Hepatocyte (in vitro differentiated cells): ENCODE data around the gene FRG2C. TPM values are rescaled to one million over a fixed set of nuclear protein-coding genes. Genes with fewer than 3 reads are reported as not detected.
"Not testable (repeated sequence)": the region's sequence is repeated elsewhere in the genome, so short reads cannot be mapped to it uniquely, and the experiment has no call there.

Experiments used
- DNase-seq: peaks from one replicate; pipeline ENCODE4 v3.0.0-alpha.2; 2016; ENCODE audit warnings: low spot score
- H2AFZ ChIP-seq: fragments of 200-600 bp; sonication (generic); 2 replicates; pipeline ENCODE4 v1.6.0; 2016; ENCODE audit warnings: antibody characterized with exemption, mild to moderate bottlenecking
- H3K27ac ChIP-seq: fragments of 200-600 bp; sonication (generic); 2 replicates; pipeline ENCODE4 v1.5.1; 2016; ENCODE audit warnings: mild to moderate bottlenecking
- H3K27me3 ChIP-seq: fragments of 200-600 bp; sonication (generic); 2 replicates; pipeline ENCODE4 v1.6.1; 2016
- H3K36me3 ChIP-seq: fragments of 200-600 bp; sonication (generic); replicated peaks from 2 replicates; pipeline ENCODE4 v1.5.1; 2016; ENCODE audit warnings: low read depth; ENCODE audit not compliant: insufficient read depth
- H3K4me1 ChIP-seq: fragments of 200-600 bp; sonication (generic); 2 replicates; pipeline ENCODE4 v1.5.1; 2016; ENCODE audit warnings: mild to moderate bottlenecking, moderate library complexity; ENCODE audit not compliant: insufficient read depth
- H3K4me2 ChIP-seq: fragments of 200-600 bp; sonication (generic); 2 replicates; pipeline ENCODE4 v1.6.0; 2016
- H3K4me3 ChIP-seq: fragments of 200-600 bp; sonication (generic); 2 replicates; pipeline ENCODE4 v1.5.1; 2016; ENCODE audit warnings: mild to moderate bottlenecking
- H3K79me2 ChIP-seq: fragments of 200-600 bp; sonication (generic); 2 replicates; pipeline ENCODE4 v1.6.0; 2017; ENCODE audit warnings: mild to moderate bottlenecking
- H3K9me2 ChIP-seq: fragments of 200-600 bp; sonication (generic); replicated peaks from 2 replicates; pipeline ENCODE4 v1.6.0; 2017; ENCODE audit warnings: mild to moderate bottlenecking; ENCODE audit not compliant: insufficient read depth
- H3K9me3 ChIP-seq: fragments of 200-600 bp; sonication (generic); 2 replicates; pipeline ENCODE4 v1.5.1; 2016; ENCODE audit warnings: low read depth, mild to moderate bottlenecking
- H4K20me1 ChIP-seq: fragments of 200-600 bp; sonication (generic); 2 replicates; pipeline ENCODE4 v1.6.0; 2016; ENCODE audit warnings: mild to moderate bottlenecking; ENCODE audit not compliant: insufficient read depth, poor library complexity, severe bottlenecking
- CTCF ChIP-seq: fragments of 200-600 bp; sonication (generic); IDR thresholded peaks from 2 replicates; pipeline ENCODE4 v1.5.1; 2016; ENCODE audit warnings: antibody characterized with exemption, mild to moderate bottlenecking; ENCODE audit not compliant: poor library complexity
- EZH2 ChIP-seq: fragments of 200-600 bp; sonication (generic); IDR thresholded peaks from 2 replicates; pipeline ENCODE4 v1.6.1; 2016; ENCODE audit warnings: antibody characterized with exemption, mild to moderate bottlenecking, borderline replicate concordance
- EZH2phosphoT487 ChIP-seq: fragments of 200-600 bp; sonication (generic); IDR thresholded peaks from one replicate; pipeline ENCODE4 v1.6.1; 2018; ENCODE audit warnings: antibody characterized with exemption, mild to moderate bottlenecking, low read depth, moderate library complexity; ENCODE audit not compliant: unreplicated experiment, severe bottlenecking
- WGBS: methylation state at CpG from one replicate; pipeline ENCODE4 v1.1.6; 2016; ENCODE audit warnings: low lambda C conversion rate; ENCODE audit errors: missing lambda C conversion rate; 5-methylcytosine and 5-hydroxymethylcytosine counted together
- microRNA counts: library from miRNA; unstranded; fragments of <30 nt; microRNA quantifications from one replicate; lab custom pipeline; 2017
- microRNA-seq: library from miRNA; unstranded; fragments of <30 nt; microRNA quantifications from one replicate; pipeline ENCODE4, GENCODE V29; 2017
- polyA plus RNA-seq: library from polyadenylated mRNA; unstranded; fragments of >200 nt; fragmentation: Nextera tagmentation; extraction: Ambion mirVana; gene quantifications from 2 replicates; pipeline ENCODE4 v1.2.1, GENCODE V29; 2016
- small RNA-seq: library from RNA; depleted of rRNA; stranded (forward); fragments of <200 nt; gene quantifications from one replicate; pipeline ENCODE3, GENCODE V24; 2014
- total RNA-seq: library from RNA; depleted of rRNA; stranded (reverse); fragments of >200 nt; gene quantifications from 2 replicates; pipeline ENCODE4 v1.2.3, GENCODE V29; 2014

Gene FRG2C
- total and polyA plus RNA-seq, 2 experiments from 2014 or later: 0.39 TPM; not detected in 1

GRCh38 chr3:75672140-75672775, 8.1 kb downstream of the FRG2C start:
- peak; percentile 48 for TF ChIP-seq CTCF
- Histone ChIP-seq H3K4me2 (peak overlapping the region; percentile 91), H3K27me3 (peaks cover 36% of the 10 kb centered on the region), H3K4me3 (peak overlapping the region; percentile 46), H2AFZ (peak overlapping the region; percentile 90), H3K27ac (peak overlapping the region; percentile 85)
- H3K36me3 ChIP-seq, H3K9me3 ChIP-seq, H4K20me1 ChIP-seq, H3K9me2 ChIP-seq, H3K79me2 ChIP-seq, H3K4me1 ChIP-seq: not testable (repeated sequence)
- peak; percentile 85 for DNase-seq
- 26% methylated on average over 59 of the region's 59 CpGs for WGBS

GRCh38 chr3:75683965-75684364, 19.8 kb downstream of the FRG2C start:
- not testable (repeated sequence) for H4K20me1 ChIP-seq, H3K9me3 ChIP-seq, H3K36me3 ChIP-seq, H3K4me1 ChIP-seq, H3K4me3 ChIP-seq, DNase-seq, H3K79me2 ChIP-seq, H3K9me2 ChIP-seq, H3K27ac ChIP-seq, H2AFZ ChIP-seq, H3K27me3 ChIP-seq, H3K4me2 ChIP-seq
- 50% methylated on average over 1 of the region's 1 CpG for WGBS

GRCh38 chr3:75687323-75687722, 23.2 kb downstream of the FRG2C start:
- Histone ChIP-seq H3K9me3 (no peaks in the 10 kb centered on the region), H3K4me1 (no peaks in the 10 kb centered on the region), H3K27me3 (no peaks in the 10 kb centered on the region), H3K79me2 (no peaks in the 10 kb centered on the region), H4K20me1 (no peaks in the 10 kb centered on the region), H3K4me3 (no peak overlapping the region), H3K9me2 (no peaks in the 10 kb centered on the region), H3K36me3 (no peaks in the 10 kb centered on the region), H3K4me2 (no peak overlapping the region), H2AFZ (no peak overlapping the region), H3K27ac (no peak overlapping the region)
- WGBS: 91% methylated on average over 9 of the region's 9 CpGs
- TF ChIP-seq EZH2phosphoT487 (no peak), EZH2 (no peak), CTCF (no peak)
- no peak for DNase-seq

GRCh38 chr3:75692061-75692460, 27.9 kb downstream of the FRG2C start:
- Histone ChIP-seq H3K79me2 (no peaks in the 10 kb centered on the region), H4K20me1 (no peaks in the 10 kb centered on the region), H3K9me3 (no peaks in the 10 kb centered on the region), H3K27me3 (no peaks in the 10 kb centered on the region), H3K27ac (no peak overlapping the region), H3K9me2 (no peaks in the 10 kb centered on the region), H3K4me2 (no peak overlapping the region), H3K4me3 (no peak overlapping the region), H2AFZ (no peak overlapping the region), H3K4me1 (no peaks in the 10 kb centered on the region), H3K36me3 (no peaks in the 10 kb centered on the region)
- TF ChIP-seq CTCF (no peak), EZH2phosphoT487 (no peak), EZH2 (no peak)
- WGBS: 49% methylated on average over 2 of the region's 2 CpGs
- DNase-seq: no peak

MicroRNAs within 50 kb of the gene (microRNA counts, 767-probe panel; counts per million panel counts)
- not detected for microRNA hsa-miR-1324 (lab: Ali Mortazavi, UCI)

Small RNA genes lying within 50 kb of the gene (microRNA-seq; reads per million reads assigned to microRNA genes)
- gene MIR1324: not detected

Small RNA genes lying within 50 kb of the gene (small RNA-seq; reads per million reads assigned to genes)
- not detected for gene AC108724.2

Other genes with a start within 250 kb of the FRG2C start
- 0.90 and 1.8 TPM in 2 replicates for gene ZNF717, start 121.2 kb downstream of the FRG2C start, total RNA-seq
- gene ZNF717, start 121.2 kb downstream of the FRG2C start, polyA plus RNA-seq: 0.85 and 1.2 TPM in 2 replicates